Brain microvascular endothelial cell (primary cell): ENCODE measurements around the gene MANEAL.
A peak's percentile ranks its signal among the peaks of the same experiment; 100 is the strongest.

Experiments used
- DNase-seq: peaks from one replicate; pipeline ENCODE4 v3.0.0-alpha.2; 2020
- H3K27ac ChIP-seq: fragments of 250-450 bp; sonication (Bioruptor Pico); 2 replicates; pipeline ENCODE4 v1.5.1; 2020; ENCODE audit warnings: mild to moderate bottlenecking, moderate library complexity
- H3K27me3 ChIP-seq: fragments of 250-450 bp; sonication (Bioruptor Pico); replicated peaks from 2 replicates; pipeline ENCODE4 v1.5.1; 2020; ENCODE audit warnings: mild to moderate bottlenecking
- H3K36me3 ChIP-seq: fragments of 250-450 bp; sonication (Bioruptor Pico); replicated peaks from 2 replicates; pipeline ENCODE4 v1.5.1; 2020; ENCODE audit warnings: mild to moderate bottlenecking
- H3K4me3 ChIP-seq: 2 replicates; pipeline ENCODE4 v1.5.1; 2011; ENCODE audit warnings: low read depth, mild to moderate bottlenecking, control low read depth, low read length, moderate library complexity
- CTCF ChIP-seq: IDR thresholded peaks from 2 replicates; pipeline ENCODE4 v1.5.1; 2011; ENCODE audit warnings: low read depth, mild to moderate bottlenecking, moderate library complexity, low read length, control low read depth, inconsistent platforms; ENCODE audit errors: missing control alignments
- in situ Hi-C: cut with HindIII; loops from 2 replicates; pipeline ENCODE4 v1.10.0; 2017; ENCODE audit warnings: low sequenced_read_pairs, low pct_ligation_motif_present

MANEAL gene

GRCh38 chr1:37762516-37762915 lies 31.1 kb upstream of the MANEAL start:
- H3K4me3 ChIP-seq: no peak overlapping the region
- H3K36me3 ChIP-seq: no peaks in the 10 kb centered on the region
- in situ Hi-C loops: no loop called here
- H3K27me3 ChIP-seq: peaks cover 46% of the 10 kb centered on the region
- DNase-seq: no peak
- no peak for TF ChIP-seq CTCF
- H3K27ac ChIP-seq: no peak overlapping the region

DNA sequence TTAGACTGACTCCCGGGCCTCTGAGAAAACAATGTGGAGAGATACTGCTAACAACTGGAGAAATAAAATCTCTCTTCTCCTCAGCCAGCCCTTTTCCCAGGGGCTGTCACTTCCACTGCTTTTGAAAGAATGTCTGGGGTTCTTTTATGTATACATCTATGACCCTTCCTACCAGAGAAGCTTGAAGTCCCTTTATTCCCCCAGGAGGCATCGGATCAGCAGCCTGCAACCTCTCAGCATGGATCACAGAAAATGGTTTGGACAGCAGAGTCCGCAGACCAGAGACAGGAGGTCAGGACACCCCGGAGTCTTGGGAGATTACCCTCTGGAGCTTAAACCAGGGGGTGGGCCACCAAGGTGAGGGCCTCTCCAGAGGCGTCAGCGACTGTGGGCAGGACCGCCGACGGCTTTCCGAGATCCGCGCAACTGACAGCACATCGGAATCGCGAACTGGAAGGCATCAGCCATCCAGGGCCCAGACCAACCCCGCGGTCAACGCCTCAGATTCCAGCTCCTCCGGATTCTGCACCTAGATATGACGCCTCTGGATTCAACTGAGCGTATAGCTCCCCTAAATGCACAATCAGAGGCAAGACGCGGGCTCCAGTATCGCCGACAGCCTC lies 29.7 kb upstream of the MANEAL start:
- H3K27ac ChIP-seq: no peak overlapping the region
- TF ChIP-seq CTCF: no peak
- in situ Hi-C loops: no loop called here
- DNase-seq: no peak
- H3K36me3 ChIP-seq: no peaks in the 10 kb centered on the region
- H3K27me3 ChIP-seq: peaks cover 47% of the 10 kb centered on the region
- H3K4me3 ChIP-seq: no peak overlapping the region

- no peaks in the 10 kb centered on the region for H3K36me3 ChIP-seq
- H3K27me3 ChIP-seq: peaks cover 47% of the 10 kb centered on the region
- in situ Hi-C loops: no loop called here
- H3K4me3 ChIP-seq: no peak overlapping the region
- TF ChIP-seq CTCF: no peak
- DNase-seq: peak; percentile 29
- H3K27ac ChIP-seq: no peak overlapping the region
Measured at GRCh38 chr1:37764414-37764825, 29.2 kb upstream of the MANEAL start.

DNA sequence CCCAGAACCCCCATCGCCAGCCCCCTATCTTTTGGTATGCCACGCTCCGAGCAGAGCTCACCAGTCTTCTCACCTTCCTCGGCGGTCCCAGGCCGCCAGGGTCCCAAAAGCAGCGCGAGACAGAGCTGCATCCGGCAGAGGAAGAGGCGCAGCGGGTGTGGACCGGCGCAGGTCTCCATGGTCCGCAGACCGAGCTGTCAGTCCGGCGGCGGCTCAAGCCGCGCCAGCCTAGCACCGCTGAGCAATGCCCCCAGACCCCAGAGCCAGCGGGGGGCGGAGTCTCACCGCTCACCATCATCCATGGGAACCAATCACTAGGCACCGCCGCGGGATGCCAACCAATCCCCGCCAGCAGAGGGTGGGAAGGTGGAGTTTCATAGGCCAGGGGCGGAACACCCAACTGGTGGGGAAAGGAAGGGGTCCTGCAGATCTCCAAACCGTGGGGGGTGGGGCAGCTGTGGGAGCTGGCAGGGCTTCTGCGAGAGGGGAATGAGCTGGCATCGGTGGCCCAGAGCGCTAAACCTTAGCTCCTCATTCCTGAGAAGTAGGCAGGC lies 28.7 kb upstream of the MANEAL start, which contains the start of gene EPHA10:
Gene EPHA10, minus strand, starts transcription at position 233 of the 554 bp plus-strand sequence. Its CDS starts 54 bp downstream, at position 179.
- no peak for TF ChIP-seq CTCF
- DNase-seq: no peak
- Histone ChIP-seq H3K27me3 (peaks cover 47% of the 10 kb centered on the region), H3K4me3 (no peak within 1 kb of the TSS), H3K36me3 (no peaks in the 10 kb centered on the region), H3K27ac (no peak within 1 kb of the TSS)
- in situ Hi-C loops: no loop called here

DNA sequence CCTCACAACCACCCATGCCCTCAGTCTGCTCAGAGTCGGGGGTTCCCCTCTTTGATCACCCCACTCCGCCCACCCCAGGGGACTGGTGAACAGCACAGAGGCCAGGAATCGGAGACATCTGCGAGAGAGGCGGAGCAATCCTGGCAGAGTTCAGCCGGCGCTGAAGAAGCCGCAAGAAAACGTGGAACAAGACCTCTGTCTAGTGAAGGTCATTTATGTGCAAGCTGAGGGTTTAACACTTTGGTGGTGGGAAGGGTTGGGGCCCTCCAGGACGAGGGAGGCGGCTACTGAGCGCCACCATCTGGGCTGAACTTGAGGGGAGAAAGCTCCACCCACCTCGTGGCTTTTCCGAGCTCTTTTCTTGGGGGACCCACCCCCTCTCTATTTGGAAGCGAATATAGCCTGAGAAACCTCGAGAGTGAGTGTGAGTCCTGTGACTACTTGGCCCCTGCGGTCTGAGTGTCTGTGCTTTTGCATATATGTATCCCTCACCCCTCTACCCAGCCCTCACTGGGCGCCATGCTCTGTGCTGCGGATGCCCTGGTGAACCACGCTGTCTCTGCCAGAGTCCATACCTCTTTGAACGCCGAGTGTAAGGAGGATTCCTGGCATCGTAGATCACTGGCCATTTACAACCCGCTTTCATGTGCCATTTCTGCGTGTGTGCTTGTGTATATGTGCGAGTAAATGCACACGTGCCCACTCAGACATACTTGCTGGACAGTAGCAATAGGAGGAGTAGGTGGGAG lies 27.6 kb upstream of the MANEAL start:
- H3K4me3 ChIP-seq: no peak overlapping the region
- no peak overlapping the region for H3K27ac ChIP-seq
- in situ Hi-C loops: no loop called here
- peaks cover 47% of the 10 kb centered on the region for H3K27me3 ChIP-seq
- TF ChIP-seq CTCF: no peak
- no peak for DNase-seq
- no peaks in the 10 kb centered on the region for H3K36me3 ChIP-seq
